Liver (tissue), 9 donors: ENCODE results near the gene MYO15B. TPM values are rescaled to one million over a fixed set of nuclear protein-coding genes. Genes with fewer than 3 reads are reported as not detected.

Source experiments
- DNase-seq: peaks from one replicate; pipeline ENCODE4 v3.0.0-alpha.2; 2017; ENCODE audit warnings: low spot score
- H3K27ac ChIP-seq, 2 donors: one replicate each; pipeline ENCODE4 v1.7.0; 2013; ENCODE audit warnings: inconsistent platforms in 2 of 2, low read length in 2 of 2, control low read depth in 1 of 2, low read depth in 1 of 2, mild to moderate bottlenecking in 1 of 2
- H3K27me3 ChIP-seq, 4 donors: one replicate each; pipeline versions ENCODE4 v1.6.1 to v1.7.0; 2013; ENCODE audit warnings: low read length in 3 of 4, inconsistent platforms in 1 of 4, mild to moderate bottlenecking in 1 of 4, moderate library complexity in 1 of 4; ENCODE audit not compliant: control insufficient read depth in 4 of 4, insufficient read depth in 4 of 4
- H3K36me3 ChIP-seq, 4 donors: one replicate each; pipeline versions ENCODE4 v1.6.1 to v1.7.0; 2013; ENCODE audit warnings: low read length in 3 of 4, mild to moderate bottlenecking in 3 of 4, low read depth in 1 of 4, moderate library complexity in 1 of 4; ENCODE audit not compliant: control insufficient read depth in 4 of 4, insufficient read depth in 3 of 4
- H3K4me1 ChIP-seq, 4 donors: one replicate each; pipeline versions ENCODE4 v1.6.1 to v1.7.0; 2013; ENCODE audit warnings: low read length in 3 of 4, mild to moderate bottlenecking in 3 of 4, moderate library complexity in 1 of 4; ENCODE audit not compliant: control insufficient read depth in 4 of 4, insufficient read depth in 4 of 4
- H3K4me3 ChIP-seq, 3 donors: one replicate each; pipeline versions ENCODE4 v1.6.1 to v1.7.0; 2013; ENCODE audit warnings: low read length in 3 of 3, control low read depth in 1 of 3, low read depth in 1 of 3, mild to moderate bottlenecking in 1 of 3
- H3K9ac ChIP-seq, 2 donors: one replicate each; pipeline ENCODE4 v1.7.0; 2013; ENCODE audit warnings: low read length in 2 of 2, mild to moderate bottlenecking in 2 of 2, moderate library complexity in 2 of 2, control low read depth in 1 of 2, low read depth in 1 of 2
- H3K9me3 ChIP-seq, 4 donors: one replicate each; pipeline versions ENCODE4 v1.6.1 to v1.7.0; 2013; ENCODE audit warnings: low read length in 3 of 4; ENCODE audit not compliant: control insufficient read depth in 4 of 4
- EGR1 ChIP-seq, 2 donors: IDR thresholded peaks; 2 replicates each; pipeline ENCODE4 v1.6.1; 2016 to 2018; ENCODE audit warnings: antibody characterized with exemption in 2 of 2, low read depth in 2 of 2
- FOXA1 ChIP-seq: IDR thresholded peaks from 2 replicates; pipeline ENCODE4 v1.6.1; 2016; ENCODE audit warnings: antibody characterized with exemption
- GABPA ChIP-seq, 2 donors: IDR thresholded peaks in 1 of 2; conservative IDR thresholded peaks in 1 of 2; 2 replicates each; pipeline ENCODE4 v1.6.1; 2016; ENCODE audit warnings: antibody characterized with exemption in 2 of 2, mild to moderate bottlenecking in 1 of 2, moderate library complexity in 1 of 2
- HNF4A ChIP-seq, 2 donors: conservative IDR thresholded peaks; 2 replicates each; pipeline ENCODE4 v1.6.1; 2016; ENCODE audit warnings: antibody characterized with exemption in 2 of 2, mild to moderate bottlenecking in 2 of 2
- HNF4G ChIP-seq: IDR thresholded peaks from 2 replicates; pipeline ENCODE4 v1.6.1; 2016; ENCODE audit warnings: antibody characterized with exemption
- JUND ChIP-seq, 2 donors: IDR thresholded peaks; 2 replicates each; pipeline ENCODE4 v1.6.1; 2016; ENCODE audit warnings: antibody characterized with exemption in 2 of 2
- NR2F2 ChIP-seq: IDR thresholded peaks from 2 replicates; pipeline ENCODE4 v1.6.1; 2016; ENCODE audit warnings: antibody characterized with exemption
- RAD21 ChIP-seq, 2 donors: IDR thresholded peaks; 2 replicates each; pipeline ENCODE4 v1.6.1; 2016; ENCODE audit warnings: antibody characterized with exemption in 2 of 2, mild to moderate bottlenecking in 2 of 2
- RXRA ChIP-seq, 2 donors: IDR thresholded peaks; 2 replicates each; pipeline ENCODE4 v1.6.1; 2017 to 2018; ENCODE audit warnings: antibody characterized with exemption in 2 of 2, mild to moderate bottlenecking in 1 of 2
- SP1 ChIP-seq: IDR thresholded peaks from 2 replicates; pipeline ENCODE4 v1.6.1; 2018; ENCODE audit warnings: antibody characterized with exemption, mild to moderate bottlenecking
- TAF1 ChIP-seq: conservative IDR thresholded peaks from 2 replicates; pipeline ENCODE4 v1.6.1; 2016; ENCODE audit warnings: antibody characterized with exemption, mild to moderate bottlenecking
- YY1 ChIP-seq: IDR thresholded peaks from 2 replicates; pipeline ENCODE4 v1.6.1; 2016; ENCODE audit warnings: antibody characterized with exemption, mild to moderate bottlenecking
- ZBTB33 ChIP-seq: IDR thresholded peaks from 2 replicates; pipeline ENCODE4 v1.6.1; 2016; ENCODE audit warnings: antibody characterized with exemption
- WGBS: extraction: QIAGEN DNeasy Blood & Tissue Kit; methylation state at CpG from one replicate; pipeline ENCODE4 v1.1.7; 2013; 5-methylcytosine and 5-hydroxymethylcytosine counted together
- polyA plus RNA-seq, 2 donors: library from polyadenylated mRNA; stranded (reverse) in 1 of 2; unstranded in 1 of 2; fragments of 200-250 nt in 1 of 2; fragments of >200 nt in 1 of 2; fragmentation: Nextera tagmentation in 1 of 2; extraction: Ambion mirVana in 1 of 2; gene quantifications; one replicate each; pipeline versions ENCODE4 v1.2.1 to v1.2.3, GENCODE V29; 2013 to 2015
- total RNA-seq, 2 donors: library from RNA; depleted of rRNA; stranded (reverse); fragments of >200 nt; gene quantifications; one replicate each; pipeline ENCODE4 v1.2.3, GENCODE V29; 2014
- TF ChIP-seq, protein P1 (sequence below): IDR thresholded peaks from 2 replicates; pipeline ENCODE4 v1.6.1; 2016; ENCODE audit warnings: antibody characterized with exemption, mild to moderate bottlenecking
- TF ChIP-seq, protein P2 (sequence below): fragments of 150-350 bp; IDR thresholded peaks from 2 replicates; pipeline ENCODE4 v1.5.1; 2017; ENCODE audit warnings: improper control_type of control experiment, low read depth, low read length; ENCODE audit not compliant: missing input control
- donor health status: healthy.
- donor health status: healthy.
- donor health status: healthy.
- donor health status: healthy.
- donor health status: healthy.

Gene MYO15B
- total and polyA plus RNA-seq, 4 donors: 13.3 to 34.4 (median 18.0) TPM

- Histone ChIP-seq H3K4me3 (peak overlapping the region in 1 of 3 donors; percentile 16), H3K9ac (peak overlapping the region; percentile 24 to 85)
Observed at GRCh38 chr17:75645889-75646637, 58.5 kb downstream of the MYO15B start.

More at GRCh38 chr17:75645889-75646637, 58.5 kb downstream of the MYO15B start:
- Histone ChIP-seq H3K9me3 (no peaks in the 10 kb centered on the region), H3K36me3 (peaks cover 4 to 23% (median 11%) of the 10 kb centered on the region in 4 donors), H3K27me3 (no peaks in the 10 kb centered on the region), H3K4me1 (peaks cover 6 to 17% (median 11%) of the 10 kb centered on the region in 4 donors), H3K27ac (peak overlapping the region; percentile 81 to 90)
- no peak for TF ChIP-seq EGR1 (IDR thresholded peaks at IDR 0.05; ENCODE audit: low read depth in 2 of 2)
- TF ChIP-seq ZBTB33: no peak
- TF ChIP-seq, protein P1, sequence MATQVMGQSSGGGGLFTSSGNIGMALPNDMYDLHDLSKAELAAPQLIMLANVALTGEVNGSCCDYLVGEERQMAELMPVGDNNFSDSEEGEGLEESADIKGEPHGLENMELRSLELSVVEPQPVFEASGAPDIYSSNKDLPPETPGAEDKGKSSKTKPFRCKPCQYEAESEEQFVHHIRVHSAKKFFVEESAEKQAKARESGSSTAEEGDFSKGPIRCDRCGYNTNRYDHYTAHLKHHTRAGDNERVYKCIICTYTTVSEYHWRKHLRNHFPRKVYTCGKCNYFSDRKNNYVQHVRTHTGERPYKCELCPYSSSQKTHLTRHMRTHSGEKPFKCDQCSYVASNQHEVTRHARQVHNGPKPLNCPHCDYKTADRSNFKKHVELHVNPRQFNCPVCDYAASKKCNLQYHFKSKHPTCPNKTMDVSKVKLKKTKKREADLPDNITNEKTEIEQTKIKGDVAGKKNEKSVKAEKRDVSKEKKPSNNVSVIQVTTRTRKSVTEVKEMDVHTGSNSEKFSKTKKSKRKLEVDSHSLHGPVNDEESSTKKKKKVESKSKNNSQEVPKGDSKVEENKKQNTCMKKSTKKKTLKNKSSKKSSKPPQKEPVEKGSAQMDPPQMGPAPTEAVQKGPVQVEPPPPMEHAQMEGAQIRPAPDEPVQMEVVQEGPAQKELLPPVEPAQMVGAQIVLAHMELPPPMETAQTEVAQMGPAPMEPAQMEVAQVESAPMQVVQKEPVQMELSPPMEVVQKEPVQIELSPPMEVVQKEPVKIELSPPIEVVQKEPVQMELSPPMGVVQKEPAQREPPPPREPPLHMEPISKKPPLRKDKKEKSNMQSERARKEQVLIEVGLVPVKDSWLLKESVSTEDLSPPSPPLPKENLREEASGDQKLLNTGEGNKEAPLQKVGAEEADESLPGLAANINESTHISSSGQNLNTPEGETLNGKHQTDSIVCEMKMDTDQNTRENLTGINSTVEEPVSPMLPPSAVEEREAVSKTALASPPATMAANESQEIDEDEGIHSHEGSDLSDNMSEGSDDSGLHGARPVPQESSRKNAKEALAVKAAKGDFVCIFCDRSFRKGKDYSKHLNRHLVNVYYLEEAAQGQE: peak; percentile 86
- peak; percentile 45 to 90 for TF ChIP-seq GABPA (IDR thresholded peaks at IDR 0.05 in 1 of 2, conservative IDR thresholded peaks at IDR 0.05 in 1 of 2)
- TF ChIP-seq FOXA1: no peak
- peak; percentile 24 for TF ChIP-seq NR2F2
- peak; percentile 82 for TF ChIP-seq HNF4G
- TF ChIP-seq JUND (IDR thresholded peaks at IDR 0.05): peak in 1 of 2 donors; percentile 32
- peak; percentile 73 for TF ChIP-seq YY1
- TF ChIP-seq HNF4A (conservative IDR thresholded peaks at IDR 0.05): peak; percentile 95 to 96
- peak; percentile 63 for TF ChIP-seq TAF1
- peak; percentile 63 to 75 for TF ChIP-seq RXRA (IDR thresholded peaks at IDR 0.05)
- TF ChIP-seq SP1: peak; percentile 91
- TF ChIP-seq RAD21 (IDR thresholded peaks at IDR 0.05): peak in 1 of 2 donors; percentile 39
- TF ChIP-seq, protein P2, sequence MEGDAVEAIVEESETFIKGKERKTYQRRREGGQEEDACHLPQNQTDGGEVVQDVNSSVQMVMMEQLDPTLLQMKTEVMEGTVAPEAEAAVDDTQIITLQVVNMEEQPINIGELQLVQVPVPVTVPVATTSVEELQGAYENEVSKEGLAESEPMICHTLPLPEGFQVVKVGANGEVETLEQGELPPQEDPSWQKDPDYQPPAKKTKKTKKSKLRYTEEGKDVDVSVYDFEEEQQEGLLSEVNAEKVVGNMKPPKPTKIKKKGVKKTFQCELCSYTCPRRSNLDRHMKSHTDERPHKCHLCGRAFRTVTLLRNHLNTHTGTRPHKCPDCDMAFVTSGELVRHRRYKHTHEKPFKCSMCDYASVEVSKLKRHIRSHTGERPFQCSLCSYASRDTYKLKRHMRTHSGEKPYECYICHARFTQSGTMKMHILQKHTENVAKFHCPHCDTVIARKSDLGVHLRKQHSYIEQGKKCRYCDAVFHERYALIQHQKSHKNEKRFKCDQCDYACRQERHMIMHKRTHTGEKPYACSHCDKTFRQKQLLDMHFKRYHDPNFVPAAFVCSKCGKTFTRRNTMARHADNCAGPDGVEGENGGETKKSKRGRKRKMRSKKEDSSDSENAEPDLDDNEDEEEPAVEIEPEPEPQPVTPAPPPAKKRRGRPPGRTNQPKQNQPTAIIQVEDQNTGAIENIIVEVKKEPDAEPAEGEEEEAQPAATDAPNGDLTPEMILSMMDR: no peak
- DNase-seq: peak; percentile 72
- WGBS: 25% methylated on average over 17 of the region's 17 CpGs
